Pancreas (tissue), 10 donors: ENCODE measurements around the gene CYP2A7. TPM values are rescaled to one million over a fixed set of nuclear protein-coding genes. Genes with fewer than 3 reads are reported as not detected.
A peak's percentile ranks its signal among the peaks of the same experiment; 100 is the strongest.
"Not testable (repeated sequence)": the region's sequence is repeated elsewhere in the genome, so short reads cannot be mapped to it uniquely, and the experiment has no call there.

ENCODE experiments used
- ATAC-seq, 4 donors: fragments of 200-7000 bp; cut with Tn5 transposase; one replicate each; pipeline versions ENCODE4 v1.8.0 to v1.9.1; 2020; ENCODE audit warnings: mild to moderate bottlenecking in 4 of 4, moderate library complexity in 4 of 4
- DNase-seq, 6 donors: peaks; one replicate each; pipeline ENCODE4 v3.0.0-alpha.2; 2020
- FAIRE-seq: peaks from 2 replicates; lab custom pipeline; 2012; peaks lifted over from hg19 to GRCh38; lab: Jason Lieb, UNC
- H3K27ac ChIP-seq, 4 donors: fragments of 200-600 bp; sonication (generic); 1 replicate in 3 of 4; 2 replicates in 1 of 4; pipeline versions ENCODE4 v1.5.0 to v1.8.0; 2020
- H3K27me3 ChIP-seq, 4 donors: fragments of 200-600 bp; one replicate each; pipeline ENCODE4 v1.8.0; 2021
- H3K36me3 ChIP-seq, 3 donors: fragments of 200-600 bp; sonication (generic) in 1 of 3; one replicate each; pipeline versions ENCODE4 v1.5.0 to v1.8.0; 2020 to 2021
- H3K4me1 ChIP-seq, 3 donors: fragments of 200-600 bp; one replicate each; pipeline ENCODE4 v1.8.0; 2021
- H3K4me3 ChIP-seq, 4 donors: fragments of 200-600 bp; sonication (generic) in 2 of 4; one replicate each; pipeline versions ENCODE4 v1.5.0 to v1.8.0; 2020 to 2021
- H3K9me3 ChIP-seq, 4 donors: fragments of 200-600 bp; one replicate each; pipeline ENCODE4 v1.8.0; 2021
- CTCF ChIP-seq, 4 donors: fragments of 200-600 bp; sonication (generic) in 3 of 4; IDR thresholded peaks; one replicate each; pipeline versions ENCODE4 v1.5.0 to v1.8.0; 2021; ENCODE audit warnings: antibody characterized with exemption in 4 of 4
- WGBS, 2 donors: extraction: QIAGEN DNeasy Blood & Tissue Kit; methylation state at CpG; one replicate each; pipeline ENCODE4 v1.1.7; 2013; 5-methylcytosine and 5-hydroxymethylcytosine counted together
- intact Hi-C, 3 donors: fragments of 100-400 bp; cut with DNase I; formaldehyde crosslinking; loops; one replicate each; pipeline versions ENCODE4 v1.11.1 to v1.14.2; 2022
- polyA plus RNA-seq, 2 donors: library from polyadenylated mRNA; stranded (reverse); fragments of 200-250 nt; gene quantifications; one replicate each; pipeline ENCODE4 v1.2.3, GENCODE V29; 2013
- total RNA-seq, 6 donors: library from RNA; stranded (reverse); fragmentation: NEBNext Ultra II Directional in 4 of 6; extraction: Animal tissue kit (Norgen Biotek cat#: 25700) in 4 of 6; gene quantifications; one replicate each; pipeline versions ENCODE4 v1.2.1 to v1.2.4, GENCODE V29; 2021 to 2023
- donor health status: healthy with polysubstance abuse.
- donor health status: DM: no; HTN: no; CAD: no; lungs with moderate emphysema.
- donor health status: DM: no; HTN: no; CAD: no.
- donor health status: control.
- donor health status: control.
- donor health status: Bipolar disorder and iron deficiency.
- donor health status: DM: yes; HTN: yes; CAD: no.
- donor health status: DM: no; HTN: no; CAD: no.
- donor health status: DM: no; HTN: no; CAD: no.
- donor health status: DM: yes; HTN: yes; CAD: no.

The CYP2A7 gene
- total and polyA plus RNA-seq, 8 donors: 0.25 TPM; not detected in 7

- FAIRE-seq: no peak
- 96% methylated on average over 22 of the region's 22 CpGs for WGBS, 2 donors
- DNase-seq: peak in 1 of 6 donors; percentile 11
These were observed 54.4 kb downstream of the CYP2A7 start for GRCh38 chr19:40827386-40828247.

GRCh38 chr19:40826699-40827385 lies 55.2 kb downstream of the CYP2A7 start:
- H3K4me3 ChIP-seq, ATAC-seq, FAIRE-seq, H3K27me3 ChIP-seq, H3K9me3 ChIP-seq, intact Hi-C loops, H3K27ac ChIP-seq, H3K36me3 ChIP-seq: not testable (repeated sequence)
- H3K4me1 ChIP-seq: peaks cover 25 to 28% (median 25%) of the 10 kb centered on the region in 3 donors
- peak in 1 of 6 donors; percentile 12 for DNase-seq
- 89 to 92% methylated on average over 29 of the region's 29 CpGs for WGBS, 2 donors

More at GRCh38 chr19:40827386-40828247, 54.4 kb downstream of the CYP2A7 start:
- no peaks in the 10 kb centered on the region for H3K27me3 ChIP-seq
- no peak overlapping the region for H3K27ac ChIP-seq
- H3K9me3 ChIP-seq: no peaks in the 10 kb centered on the region
- no peaks in the 10 kb centered on the region for H3K36me3 ChIP-seq
- peaks cover 19 to 26% (median 21%) of the 10 kb centered on the region in 3 donors for H3K4me1 ChIP-seq
- TF ChIP-seq CTCF (IDR thresholded peaks at IDR 0.05): no peak
- no peak overlapping the region for H3K4me3 ChIP-seq
- intact Hi-C loops: no loop called here
- ATAC-seq: no peak

GRCh38 chr19:40826312-40826698 lies 55.7 kb downstream of the CYP2A7 start:
- FAIRE-seq: not testable (repeated sequence)
- DNase-seq: peak in 1 of 6 donors; percentile 10
- 93 to 99% methylated on average over 6 to 9 of the region's 14 CpGs for WGBS, 2 donors

GRCh38 chr19:40825460-40826095 lies 56.5 kb downstream of the CYP2A7 start:
- intact Hi-C loops, H3K27me3 ChIP-seq, H3K27ac ChIP-seq, H3K4me3 ChIP-seq, ATAC-seq, FAIRE-seq, H3K36me3 ChIP-seq, H3K9me3 ChIP-seq: not testable (repeated sequence)
- peak in 1 of 6 donors; percentile 5 for DNase-seq
- peaks cover 17 to 21% (median 19%) of the 10 kb centered on the region in 3 donors for H3K4me1 ChIP-seq
- 95 to 96% methylated on average over 4 to 5 of the region's 6 CpGs for WGBS, 2 donors

More at GRCh38 chr19:40826312-40826698, 55.7 kb downstream of the CYP2A7 start:
- H3K4me3 ChIP-seq, H3K36me3 ChIP-seq, H3K9me3 ChIP-seq, intact Hi-C loops, H3K27ac ChIP-seq, ATAC-seq, H3K27me3 ChIP-seq: not testable (repeated sequence)
- peaks cover 20 to 24% (median 20%) of the 10 kb centered on the region in 3 donors for H3K4me1 ChIP-seq

Other genes starting within 250 kb of the CYP2A7 start
- gene NUMBL, start 191.6 kb downstream of the CYP2A7 start, total RNA-seq: 10 to 100 TPM in 1 of 6 donors, 1 to 10 TPM in 5; 3.2 to 19.1 (median 6.7) TPM
- 10 to 100 TPM; 14.7 to 16.2 TPM for gene NUMBL, start 191.6 kb downstream of the CYP2A7 start, polyA plus RNA-seq
- 10 to 100 TPM; 12.7 to 28.6 (median 16.3) TPM for gene COQ8B, start 165.3 kb downstream of the CYP2A7 start, total RNA-seq
- 10 to 100 TPM; 41.5 to 44.2 TPM for gene COQ8B, start 165.3 kb downstream of the CYP2A7 start, polyA plus RNA-seq
- 10 to 100 TPM in 3 of 6 donors, 1 to 10 TPM in 3; 6.9 to 12.6 (median 9.2) TPM for gene ITPKC, start 165.1 kb downstream of the CYP2A7 start, total RNA-seq
- gene ITPKC, start 165.1 kb downstream of the CYP2A7 start, polyA plus RNA-seq: 10 to 100 TPM; 14.5 to 20.4 TPM
- 1 to 10 TPM; 3.2 to 6.3 (median 4.2) TPM for gene ACTMAP, start 131.8 kb downstream of the CYP2A7 start, total RNA-seq
- 10 to 100 TPM in 1 of 2 donors, 1 to 10 TPM in 1; 6.1 to 10.1 TPM for gene ACTMAP, start 131.8 kb downstream of the CYP2A7 start, polyA plus RNA-seq
- 10 to 100 TPM; 18.9 to 33.0 (median 23.7) TPM for gene SNRPA, start 131.0 kb downstream of the CYP2A7 start, total RNA-seq
- 10 to 100 TPM; 28.0 to 32.0 TPM for gene SNRPA, start 131.0 kb downstream of the CYP2A7 start, polyA plus RNA-seq
- 1 to 10 TPM in 1 of 6 donors, under 1 TPM in 1, not detected in 4; 0.79 to 1.9 TPM for gene MIA, start 106.7 kb downstream of the CYP2A7 start, total RNA-seq
- gene MIA, start 106.7 kb downstream of the CYP2A7 start, polyA plus RNA-seq: 1 to 10 TPM in 1 of 2 donors, under 1 TPM in 1; 0.94 to 2.2 TPM
- 10 to 100 TPM in 2 of 6 donors, 1 to 10 TPM in 4; 5.0 to 18.9 (median 9.1) TPM for gene RAB4B, start 104.0 kb downstream of the CYP2A7 start, total RNA-seq
- 10 to 100 TPM; 34.3 to 45.8 TPM for gene RAB4B, start 104.0 kb downstream of the CYP2A7 start, polyA plus RNA-seq
- gene EGLN2, start 83.0 kb downstream of the CYP2A7 start, total RNA-seq: 10 to 100 TPM; 22.3 to 45.6 (median 27.4) TPM
- gene EGLN2, start 83.0 kb downstream of the CYP2A7 start, polyA plus RNA-seq: 10 to 100 TPM; 57.6 to 82.1 TPM
- under 1 TPM in 1 of 6 donors, not detected in 5; 0.66 TPM for gene CYP2A6, start 31.8 kb downstream of the CYP2A7 start, total RNA-seq
- gene CYP2A6, start 31.8 kb downstream of the CYP2A7 start, polyA plus RNA-seq: not detected
- under 1 TPM in 3 of 6 donors, not detected in 3; 0.09 to 0.63 (median 0.25) TPM for gene CYP2B6, start 109.1 kb upstream of the CYP2A7 start, total RNA-seq
- gene CYP2B6, start 109.1 kb upstream of the CYP2A7 start, polyA plus RNA-seq: under 1 TPM in 1 of 2 donors, not detected in 1; 0.08 TPM
- gene CYP2A13, start 206.2 kb upstream of the CYP2A7 start, total RNA-seq: not detected
- gene CYP2A13, start 206.2 kb upstream of the CYP2A7 start, polyA plus RNA-seq: not detected
- not detected for gene CYP2F1, start 232.2 kb upstream of the CYP2A7 start, total RNA-seq
- not detected for gene CYP2F1, start 232.2 kb upstream of the CYP2A7 start, polyA plus RNA-seq